Type B pancreatic cell (in vitro differentiated cells): ENCODE measurements around the gene CPSF6. TPM values are rescaled to one million over a fixed set of nuclear protein-coding genes. Genes with fewer than 3 reads are reported as not detected.
"Not testable (repeated sequence)": the region's sequence is repeated elsewhere in the genome, so short reads cannot be mapped to it uniquely, and the experiment has no call there.

Source experiments
- DNase-seq: peaks from one replicate; pipeline ENCODE4 v3.0.0; 2021; ENCODE audit warnings: mixed read lengths; ENCODE audit not compliant: unreplicated experiment; ENCODE audit errors: extremely low spot score
- H3K27ac Mint-ChIP-seq: 2 replicates; pipeline ENCODE4 v1.8.0; 2021; ENCODE audit warnings: mild to moderate bottlenecking, mixed read lengths
- H3K27me3 Mint-ChIP-seq: 2 replicates; pipeline ENCODE4 v1.8.0; 2021; ENCODE audit warnings: mixed read lengths
- H3K36me3 Mint-ChIP-seq: 2 replicates; pipeline ENCODE4 v1.8.0; 2021; ENCODE audit warnings: mixed read lengths
- H3K4me1 Mint-ChIP-seq: one replicate; pipeline ENCODE4 v1.8.0; 2021; ENCODE audit warnings: mixed read lengths; ENCODE audit not compliant: unreplicated experiment
- H3K4me3 Mint-ChIP-seq: 2 replicates; pipeline ENCODE4 v1.8.0; 2021; ENCODE audit warnings: mild to moderate bottlenecking, mixed read lengths
- H3K9me3 Mint-ChIP-seq: 2 replicates; pipeline ENCODE4 v1.8.0; 2021; ENCODE audit warnings: mixed read lengths
- CTCF ChIP-seq: fragments of 200-600 bp; sonication (generic); conservative IDR thresholded peaks from 2 replicates; pipeline ENCODE4 v1.5.0; 2021; ENCODE audit warnings: antibody characterized with exemption, mild to moderate bottlenecking
- long read RNA-seq: library from polyadenylated mRNA; unstranded; transcript quantifications from one replicate; pipeline ENCODE4 v2.0.0, GENCODE V29; 2020
- total RNA-seq: library from RNA; stranded (reverse); gene quantifications from 2 replicates; pipeline ENCODE4 v1.2.1, GENCODE V29; 2021; ENCODE audit warnings: low replicate concordance

CPSF6 gene
- total RNA-seq = 76.9 and 128 TPM in 2 replicates
- long read RNA-seq, full-length matches to known transcripts = 46 of 70 reads
- long read RNA-seq, partial matches to known transcripts = 4 of 70 reads
- long read RNA-seq, other reads (novel, unspliced or antisense) = 20 of 70 reads

GRCh38 chr12:69239352-69239921 is at the start of gene CPSF6:
TSS of gene CPSF6 (plus strand) at chr12:69239569. CDS start at chr12:69239647, 78 bp downstream.
- Mint-ChIP-seq H3K9me3 (no peaks in the 10 kb centered on the region), H3K4me3 (peak within 1 kb of the TSS; percentile 98), H3K36me3 (peaks cover 10% of the 10 kb centered on the region), H3K27ac (peak within 1 kb of the TSS; percentile 98), H3K4me1 (peaks cover 24% of the 10 kb centered on the region), H3K27me3 (no peaks in the 10 kb centered on the region)
- DNase-seq = peak; percentile 98
- no peak for TF ChIP-seq CTCF

- DNase-seq = no peak
- peak; percentile 24 for TF ChIP-seq CTCF
- no peak overlapping the region for H3K4me3 Mint-ChIP-seq
- H3K27me3 Mint-ChIP-seq = peaks cover 7% of the 10 kb centered on the region
- H3K9me3 Mint-ChIP-seq = peaks cover 28% of the 10 kb centered on the region
- H3K36me3 Mint-ChIP-seq = peaks cover 4% of the 10 kb centered on the region
- no peaks in the 10 kb centered on the region for H3K4me1 Mint-ChIP-seq
- H3K27ac Mint-ChIP-seq = no peak overlapping the region
These were observed 42.8 kb upstream of the CPSF6 start for GRCh38 chr12:69196302-69197288.

- peaks cover 31% of the 10 kb centered on the region for H3K9me3 Mint-ChIP-seq
- not testable (repeated sequence) for DNase-seq, H3K36me3 Mint-ChIP-seq, H3K4me1 Mint-ChIP-seq, H3K27ac Mint-ChIP-seq, H3K27me3 Mint-ChIP-seq, H3K4me3 Mint-ChIP-seq
These were observed 39.4 kb upstream of the CPSF6 start for GRCh38 chr12:69199976-69200375.

- H3K4me1 Mint-ChIP-seq = no peaks in the 10 kb centered on the region
- H3K36me3 Mint-ChIP-seq = peaks cover 4% of the 10 kb centered on the region
- no peak for TF ChIP-seq CTCF
- H3K27ac Mint-ChIP-seq = no peak overlapping the region
- H3K9me3 Mint-ChIP-seq = peaks cover 23% of the 10 kb centered on the region
- H3K27me3 Mint-ChIP-seq = peaks cover 10% of the 10 kb centered on the region
- no peak overlapping the region for H3K4me3 Mint-ChIP-seq
- DNase-seq = no peak
These were observed 35.2 kb upstream of the CPSF6 start for GRCh38 chr12:69204191-69204590.

- no peak for TF ChIP-seq CTCF
- Mint-ChIP-seq H3K4me3 (no peak overlapping the region), H3K27me3 (no peaks in the 10 kb centered on the region), H3K27ac (no peak overlapping the region), H3K9me3 (no peaks in the 10 kb centered on the region), H3K36me3 (no peaks in the 10 kb centered on the region), H3K4me1 (no peaks in the 10 kb centered on the region)
- DNase-seq = no peak
These were observed 28.7 kb upstream of the CPSF6 start for GRCh38 chr12:69210661-69211060.

GRCh38 chr12:69211160-69211559 is 28.2 kb upstream of the CPSF6 start:
- Mint-ChIP-seq H3K27me3 (no peaks in the 10 kb centered on the region), H3K4me1 (no peaks in the 10 kb centered on the region), H3K4me3 (no peak overlapping the region), H3K36me3 (no peaks in the 10 kb centered on the region), H3K9me3 (no peaks in the 10 kb centered on the region), H3K27ac (no peak overlapping the region)
- no peak for DNase-seq
- TF ChIP-seq CTCF = no peak
